Activated CD8-positive, alpha-beta T cell treated with anti-CD3 and anti-CD28 coated beads for 36 hours (primary cell): ENCODE data around the gene PPP1R9B. TPM values are rescaled to one million over a fixed set of nuclear protein-coding genes. Genes with fewer than 3 reads are reported as not detected.

Experiments used
- ATAC-seq: fragments of 200-7000 bp; cut with Tn5 transposase; one replicate; pipeline ENCODE4 v1.10.0; 2021; ENCODE audit warnings: mild to moderate bottlenecking, moderate library complexity
- CTCF ChIA-PET: fragments of 350-600 bp; sonication (Branson Sonifier 250); formaldehyde crosslinking; loops from one replicate; lab custom pipeline; 2021; ENCODE audit warnings: antibody characterized with exemption; lab: Charles Lee
- POLR2A ChIA-PET: fragments of 350-600 bp; sonication (Branson Sonifier 250); formaldehyde crosslinking; loops from one replicate; lab custom pipeline; 2021; ENCODE audit warnings: antibody characterized with exemption; lab: Charles Lee
- DNase-seq: peaks from one replicate; pipeline ENCODE4 v3.0.0-alpha.2; 2020
- H3K27ac Mint-ChIP-seq: one replicate; pipeline ENCODE4 v1.8.0; 2021; ENCODE audit warnings: mild to moderate bottlenecking, mixed read lengths
- H3K27me3 Mint-ChIP-seq: one replicate; pipeline ENCODE4 v1.8.0; 2021; ENCODE audit warnings: mixed read lengths
- H3K36me3 Mint-ChIP-seq: one replicate; pipeline ENCODE4 v1.8.0; 2021; ENCODE audit warnings: low read depth, mixed read lengths
- H3K4me1 Mint-ChIP-seq: one replicate; pipeline ENCODE4 v1.8.0; 2021; ENCODE audit warnings: low read depth, mixed read lengths
- H3K4me3 Mint-ChIP-seq: one replicate; pipeline ENCODE4 v1.8.0; 2021; ENCODE audit warnings: mild to moderate bottlenecking, moderate library complexity, mixed read lengths
- H3K9me3 Mint-ChIP-seq: one replicate; pipeline ENCODE4 v1.8.0; 2021; ENCODE audit warnings: mixed read lengths
- intact Hi-C: fragments of 100-400 bp; cut with micrococcal nuclease; formaldehyde crosslinking; loops from one replicate; pipeline ENCODE4 v1.10.0; 2022
- total RNA-seq, 2 experiments: library from RNA; stranded (reverse); gene quantifications; one replicate each; pipeline ENCODE4 v1.2.3, GENCODE V29; 2021
- TF ChIP-seq, protein P1 (sequence below): fragments of 200-600 bp; IDR thresholded peaks from one replicate; pipeline ENCODE4 v1.8.0; 2022; ENCODE audit warnings: antibody characterized with exemption, mild to moderate bottlenecking

The PPP1R9B gene
- total RNA-seq, 2 experiments from 2014 or later, result 52.4 to 56.4 TPM

GRCh38 chr17:50176559-50177357 lies 26.3 kb upstream of the PPP1R9B start:
- Mint-ChIP-seq H3K4me1 (peaks cover 6% of the 10 kb centered on the region), H3K36me3 (no peaks in the 10 kb centered on the region), H3K9me3 (no peaks in the 10 kb centered on the region), H3K27me3 (no peaks in the 10 kb centered on the region), H3K27ac (no peak overlapping the region), H3K4me3 (no peak overlapping the region)
- DNase-seq (no peak), ATAC-seq (no peak)
- ChIA-PET CTCF (interaction anchor here (1.2 to 3.6 kb wide), 8 partner anchors 8 to 115 kb away, joined by 3 to 36 read pairs (median 8); partner anchors contain the start of gene COL1A1), POLR2A (interaction anchor here (1.7 kb wide), 1 partner anchor 15 kb away, joined by 9 read pairs; no protein-coding TSS in a partner anchor)
- intact Hi-C loops, result no loop called here
- TF ChIP-seq, protein P1, sequence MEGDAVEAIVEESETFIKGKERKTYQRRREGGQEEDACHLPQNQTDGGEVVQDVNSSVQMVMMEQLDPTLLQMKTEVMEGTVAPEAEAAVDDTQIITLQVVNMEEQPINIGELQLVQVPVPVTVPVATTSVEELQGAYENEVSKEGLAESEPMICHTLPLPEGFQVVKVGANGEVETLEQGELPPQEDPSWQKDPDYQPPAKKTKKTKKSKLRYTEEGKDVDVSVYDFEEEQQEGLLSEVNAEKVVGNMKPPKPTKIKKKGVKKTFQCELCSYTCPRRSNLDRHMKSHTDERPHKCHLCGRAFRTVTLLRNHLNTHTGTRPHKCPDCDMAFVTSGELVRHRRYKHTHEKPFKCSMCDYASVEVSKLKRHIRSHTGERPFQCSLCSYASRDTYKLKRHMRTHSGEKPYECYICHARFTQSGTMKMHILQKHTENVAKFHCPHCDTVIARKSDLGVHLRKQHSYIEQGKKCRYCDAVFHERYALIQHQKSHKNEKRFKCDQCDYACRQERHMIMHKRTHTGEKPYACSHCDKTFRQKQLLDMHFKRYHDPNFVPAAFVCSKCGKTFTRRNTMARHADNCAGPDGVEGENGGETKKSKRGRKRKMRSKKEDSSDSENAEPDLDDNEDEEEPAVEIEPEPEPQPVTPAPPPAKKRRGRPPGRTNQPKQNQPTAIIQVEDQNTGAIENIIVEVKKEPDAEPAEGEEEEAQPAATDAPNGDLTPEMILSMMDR, result no peak

- TF ChIP-seq, protein P1, result no peak
- Mint-ChIP-seq H3K4me3 (no peak overlapping the region), H3K36me3 (no peaks in the 10 kb centered on the region), H3K27ac (no peak overlapping the region), H3K9me3 (no peaks in the 10 kb centered on the region), H3K27me3 (no peaks in the 10 kb centered on the region), H3K4me1 (peaks cover 6% of the 10 kb centered on the region)
- intact Hi-C loops, result no loop called here
- no peak for DNase-seq
- POLR2A ChIA-PET, result interaction anchor here (1.0 kb wide), 1 partner anchor 13 kb away, joined by 6 read pairs; no protein-coding TSS in a partner anchor
- ATAC-seq, result no peak
- CTCF ChIA-PET, result interaction anchor here (3.7 kb wide), 1 partner anchor 26 kb away, joined by 18 read pairs; the partner anchor contains the start of gene COL1A1
Observed at GRCh38 chr17:50175035-50175807, 24.7 kb upstream of the PPP1R9B start.

- H3K27me3 Mint-ChIP-seq, result no peaks in the 10 kb centered on the region
- no peaks in the 10 kb centered on the region for H3K36me3 Mint-ChIP-seq
- ATAC-seq (no peak), DNase-seq (no peak)
- H3K9me3 Mint-ChIP-seq, result no peaks in the 10 kb centered on the region
- H3K4me1 Mint-ChIP-seq, result peaks cover 6% of the 10 kb centered on the region
- POLR2A ChIA-PET, result interaction anchor here (1.0 kb wide), 1 partner anchor 13 kb away, joined by 6 read pairs; no protein-coding TSS in a partner anchor
- intact Hi-C loops, result no loop called here
- TF ChIP-seq, protein P1, result no peak
- CTCF ChIA-PET, result interaction anchor here (1.6 to 3.7 kb wide), 2 partner anchors 22 to 27 kb away, joined by 4 to 18 read pairs; partner anchors contain the start of gene COL1A1
- no peak overlapping the region for H3K4me3 Mint-ChIP-seq
- no peak overlapping the region for H3K27ac Mint-ChIP-seq
Observed at GRCh38 chr17:50174444-50174843, 24.0 kb upstream of the PPP1R9B start.

- Mint-ChIP-seq H3K27ac (no peak overlapping the region), H3K4me1 (peaks cover 14% of the 10 kb centered on the region), H3K27me3 (peaks cover 3% of the 10 kb centered on the region), H3K9me3 (no peaks in the 10 kb centered on the region), H3K36me3 (no peaks in the 10 kb centered on the region), H3K4me3 (no peak overlapping the region)
- no peak for DNase-seq
- ChIA-PET CTCF (interaction anchor here (1.2 to 3.7 kb wide), 4 partner anchors 23 to 121 kb away, joined by 3 to 18 read pairs (median 4); partner anchors contain the start of gene COL1A1), POLR2A (interaction anchor here (0.5 kb wide), 1 partner anchor 932 kb away, joined by 3 read pairs; no protein-coding TSS in a partner anchor)
- TF ChIP-seq, protein P1, result no peak
- intact Hi-C loops, result no loop called here
- ATAC-seq, result no peak
Observed at GRCh38 chr17:50173335-50173941, 23.0 kb upstream of the PPP1R9B start.
